ENCODE data around the gene MAGEB17. TPM values are rescaled to one million over a fixed set of nuclear protein-coding genes. Genes with fewer than 3 reads are reported as not detected.

MAGEB17 gene
- total and polyA plus RNA-seq, 8 donors, result 0.08 TPM; not detected in 7

DNA sequence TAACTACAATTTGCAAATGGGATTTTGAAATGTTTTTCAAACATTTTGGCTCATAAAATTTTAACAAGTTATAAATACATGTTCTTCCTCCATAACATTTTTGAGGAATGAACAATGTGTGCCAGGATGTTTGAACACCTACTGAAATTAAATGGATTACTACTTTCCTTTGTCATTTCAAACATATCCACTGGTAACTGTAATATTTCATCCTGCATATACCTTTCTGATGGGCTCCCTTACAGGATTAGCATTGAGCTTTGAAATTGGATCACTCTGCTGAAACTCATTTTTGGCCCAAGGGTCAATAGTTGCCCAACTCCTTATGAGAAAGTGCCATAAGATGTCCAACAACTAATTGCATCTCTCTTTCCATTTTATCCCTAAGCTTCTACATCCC lies 26.3 kb upstream of the MAGEB17 start:
- Histone ChIP-seq H3K27me3 (no peaks in the 10 kb centered on the region), H3K9me3 (no peaks in the 10 kb centered on the region), H3K36me3 (no peaks in the 10 kb centered on the region), H3K27ac (no peak overlapping the region), H3K4me1 (no peaks in the 10 kb centered on the region), H3K4me3 (no peak overlapping the region)
- TF ChIP-seq POLR2A (IDR thresholded peaks at IDR 0.05) (no peak), EP300 (IDR thresholded peaks at IDR 0.05) (no peak), POLR2AphosphoS5 (IDR thresholded peaks at IDR 0.05) (no peak)
- TF ChIP-seq, protein P1, sequence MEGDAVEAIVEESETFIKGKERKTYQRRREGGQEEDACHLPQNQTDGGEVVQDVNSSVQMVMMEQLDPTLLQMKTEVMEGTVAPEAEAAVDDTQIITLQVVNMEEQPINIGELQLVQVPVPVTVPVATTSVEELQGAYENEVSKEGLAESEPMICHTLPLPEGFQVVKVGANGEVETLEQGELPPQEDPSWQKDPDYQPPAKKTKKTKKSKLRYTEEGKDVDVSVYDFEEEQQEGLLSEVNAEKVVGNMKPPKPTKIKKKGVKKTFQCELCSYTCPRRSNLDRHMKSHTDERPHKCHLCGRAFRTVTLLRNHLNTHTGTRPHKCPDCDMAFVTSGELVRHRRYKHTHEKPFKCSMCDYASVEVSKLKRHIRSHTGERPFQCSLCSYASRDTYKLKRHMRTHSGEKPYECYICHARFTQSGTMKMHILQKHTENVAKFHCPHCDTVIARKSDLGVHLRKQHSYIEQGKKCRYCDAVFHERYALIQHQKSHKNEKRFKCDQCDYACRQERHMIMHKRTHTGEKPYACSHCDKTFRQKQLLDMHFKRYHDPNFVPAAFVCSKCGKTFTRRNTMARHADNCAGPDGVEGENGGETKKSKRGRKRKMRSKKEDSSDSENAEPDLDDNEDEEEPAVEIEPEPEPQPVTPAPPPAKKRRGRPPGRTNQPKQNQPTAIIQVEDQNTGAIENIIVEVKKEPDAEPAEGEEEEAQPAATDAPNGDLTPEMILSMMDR (IDR thresholded peaks at IDR 0.05), result no peak
- intact Hi-C loops (cut with DNase I; ENCODE audit: low total_unique reads), result no loop called here
- no peak for DNase-seq

DNA sequence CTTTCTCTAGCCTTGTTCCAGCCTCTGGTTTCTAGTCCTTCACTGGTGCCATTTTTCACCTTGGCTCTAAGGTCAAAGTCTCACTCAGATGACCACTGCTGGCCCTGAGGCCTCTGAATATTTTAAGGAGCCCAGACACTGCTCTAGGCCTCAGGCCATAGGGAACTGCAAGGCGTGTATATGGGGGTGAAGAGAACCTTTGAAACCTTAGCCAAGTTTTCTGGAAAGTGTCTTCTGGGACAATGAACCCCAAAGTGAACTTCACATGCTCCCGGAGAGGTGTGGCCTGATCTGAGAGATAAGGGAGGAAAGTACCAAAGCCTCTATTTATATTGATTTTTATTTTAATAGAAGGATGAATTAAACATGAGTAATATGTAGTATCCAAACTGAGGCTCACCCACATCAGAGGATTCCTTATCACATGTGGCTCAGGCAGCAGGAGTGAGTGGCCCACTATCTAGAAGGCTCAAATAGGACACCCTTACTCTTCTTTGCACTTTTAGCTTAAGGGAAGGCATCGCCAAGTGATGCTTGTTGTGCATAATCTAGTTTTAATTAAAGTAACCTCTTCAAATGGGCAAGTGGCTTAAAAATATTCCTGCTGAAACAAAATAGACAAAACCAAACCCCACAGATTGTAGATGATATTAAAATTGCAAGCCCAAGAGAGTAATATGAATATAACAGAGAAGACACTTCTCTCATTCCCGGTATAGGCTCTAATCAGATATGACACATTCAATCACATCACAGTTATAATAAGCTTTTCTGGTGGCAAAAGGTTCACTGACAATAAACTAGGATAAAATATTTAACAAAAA lies 25.6 kb upstream of the MAGEB17 start:
- Histone ChIP-seq H3K4me3 (no peak overlapping the region), H3K36me3 (no peaks in the 10 kb centered on the region), H3K4me1 (no peaks in the 10 kb centered on the region), H3K9me3 (no peaks in the 10 kb centered on the region), H3K27me3 (no peaks in the 10 kb centered on the region), H3K27ac (no peak overlapping the region)
- WGBS, 5 donors, result 83 to 92% (median 89%) methylated on average over 4 of the region's 4 CpGs
- DNase-seq, result no peak
- intact Hi-C loops (cut with DNase I; ENCODE audit: low total_unique reads), result no loop called here
- TF ChIP-seq POLR2AphosphoS5 (IDR thresholded peaks at IDR 0.05) (no peak), EP300 (IDR thresholded peaks at IDR 0.05) (no peak), POLR2A (IDR thresholded peaks at IDR 0.05) (no peak)
- TF ChIP-seq, protein P1 (IDR thresholded peaks at IDR 0.05), result no peak

DNA sequence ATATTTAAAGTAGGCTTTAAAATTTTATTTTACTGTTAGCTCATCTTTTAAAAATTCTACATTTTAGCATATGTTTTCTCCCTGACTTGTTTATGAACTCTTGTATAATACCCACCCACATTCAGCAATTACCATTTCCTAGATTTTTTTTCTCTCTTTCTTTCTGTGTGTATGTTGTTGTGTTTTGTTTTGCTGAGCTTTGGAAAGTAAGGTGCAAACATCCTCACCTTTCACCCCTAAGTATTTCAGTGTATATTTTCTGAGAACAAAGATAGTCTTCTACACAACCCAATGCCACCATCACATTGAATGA lies 25.1 kb upstream of the MAGEB17 start:
- intact Hi-C loops (cut with DNase I; ENCODE audit: low total_unique reads), result no loop called here

DNA sequence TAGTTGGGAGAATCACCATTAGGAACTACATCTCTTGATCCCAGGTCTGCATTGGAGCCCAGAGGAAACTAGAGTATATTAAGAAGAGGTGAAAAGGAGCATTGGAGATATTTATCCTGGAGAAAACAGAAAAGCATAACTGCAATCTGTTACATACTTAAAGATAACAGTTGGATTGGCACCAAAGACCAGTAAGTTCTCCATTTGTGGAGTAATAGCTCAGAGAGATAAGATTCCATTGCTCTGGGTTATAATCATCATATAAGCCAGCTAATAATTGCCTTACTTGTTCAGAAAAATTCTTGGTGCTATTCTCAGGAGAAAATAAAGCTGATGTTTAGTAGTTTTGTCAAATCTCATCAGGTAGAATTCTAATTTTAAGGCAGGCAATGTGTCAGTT lies 23.3 kb upstream of the MAGEB17 start:
- no peak overlapping the region for H3K4me3 ChIP-seq

More for the DNA sequence above, 25.1 kb upstream of the MAGEB17 start:
- TF ChIP-seq POLR2A (IDR thresholded peaks at IDR 0.05) (no peak), EP300 (IDR thresholded peaks at IDR 0.05) (no peak), POLR2AphosphoS5 (IDR thresholded peaks at IDR 0.05) (no peak)
- TF ChIP-seq, protein P1 (IDR thresholded peaks at IDR 0.05), result no peak
- Histone ChIP-seq H3K9me3 (no peaks in the 10 kb centered on the region), H3K27ac (no peak overlapping the region), H3K4me1 (no peaks in the 10 kb centered on the region), H3K27me3 (no peaks in the 10 kb centered on the region), H3K4me3 (no peak overlapping the region), H3K36me3 (no peaks in the 10 kb centered on the region)
- DNase-seq, result no peak

More for the DNA sequence above, 23.3 kb upstream of the MAGEB17 start:
- Histone ChIP-seq H3K9me3 (no peaks in the 10 kb centered on the region), H3K4me1 (no peaks in the 10 kb centered on the region), H3K27me3 (no peaks in the 10 kb centered on the region), H3K36me3 (no peaks in the 10 kb centered on the region), H3K27ac (no peak overlapping the region)
- no peak for DNase-seq
- intact Hi-C loops (cut with DNase I; ENCODE audit: low total_unique reads), result no loop called here
- TF ChIP-seq POLR2A (IDR thresholded peaks at IDR 0.05) (no peak), POLR2AphosphoS5 (IDR thresholded peaks at IDR 0.05) (no peak), EP300 (IDR thresholded peaks at IDR 0.05) (no peak)
- TF ChIP-seq, protein P1 (IDR thresholded peaks at IDR 0.05), result no peak

Data from stomach (tissue), 9 donors.